GM12872 (cell line): Measurements from ENCODE around the gene MYOF.

Experiments
- CTCF ChIP-seq: IDR thresholded peaks from 3 replicates; pipeline ENCODE4 v1.5.1; 2011; ENCODE audit warnings: low read depth, mild to moderate bottlenecking, low read length, moderate library complexity; ENCODE audit not compliant: insufficient read depth

The MYOF gene

DNA sequence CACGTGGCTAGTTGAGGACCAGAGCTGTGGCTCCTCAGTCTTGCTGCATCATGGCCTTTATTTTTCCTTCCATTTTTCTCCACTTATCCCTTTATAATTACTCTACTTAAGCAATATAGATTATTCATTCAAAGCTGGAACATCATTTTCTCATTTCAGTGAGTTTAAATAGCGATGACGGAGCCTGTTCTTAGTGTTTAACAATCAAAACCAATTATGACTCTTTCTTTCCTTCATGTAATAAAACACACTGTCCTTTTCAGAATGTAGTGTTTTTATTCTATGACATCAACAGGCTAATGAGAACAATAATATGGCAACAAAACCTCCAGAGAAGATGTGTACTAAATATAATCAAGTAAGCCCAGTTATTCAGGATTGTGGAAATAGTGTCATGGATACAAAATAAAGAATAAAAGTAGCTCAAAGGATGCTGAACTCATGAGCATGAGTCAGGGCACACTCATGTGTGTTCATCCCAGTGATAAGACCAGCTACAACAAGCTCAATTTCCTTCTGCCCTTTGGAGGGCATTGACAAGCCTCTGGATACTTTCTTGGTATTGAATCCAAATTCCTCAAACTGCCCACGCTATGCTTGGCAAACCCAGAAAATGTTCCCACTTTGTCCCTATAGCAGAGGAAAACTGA lies 220.0 kb downstream of the MYOF start:
- no peak for TF ChIP-seq CTCF

GRCh38 chr10:93261089-93261488 lies 221.0 kb downstream of the MYOF start:
- TF ChIP-seq CTCF: no peak

GRCh38 chr10:93259126-93259525 lies 223.0 kb downstream of the MYOF start:
- TF ChIP-seq CTCF: no peak
